ENCODE results near the gene ACTG2.

Gene ACTG2

GRCh38 chr2:73963385-73964120 lies 70.7 kb downstream of the ACTG2 start:
- Mint-ChIP-seq H3K27ac (peak overlapping the region in 1 of 2 donors; percentile 45), H3K36me3 (ENCODE audit: insufficient read depth) (peaks cover 11% of the 10 kb centered on the region), H3K4me3 (peak overlapping the region in 1 of 2 donors; percentile 0), H3K27me3 (no peaks in the 10 kb centered on the region), H3K9me3 (peaks cover 0 to 5% of the 10 kb centered on the region in 2 donors), H3K4me1 (ENCODE audit: low read depth in 2 of 2) (peaks cover 6 to 9% of the 10 kb centered on the region in 2 donors)
- ATAC-seq (replicated peaks) = peak; percentile 50
- DNase-seq = no peak

GRCh38 chr2:73964223-73964622 lies 71.4 kb downstream of the ACTG2 start:
- Mint-ChIP-seq H3K4me1 (ENCODE audit: low read depth in 2 of 2) (peaks cover 6 to 12% of the 10 kb centered on the region in 2 donors), H3K4me3 (peak overlapping the region in 1 of 2 donors; percentile 0), H3K9me3 (peaks cover 0 to 5% of the 10 kb centered on the region in 2 donors), H3K27ac (peak overlapping the region in 1 of 2 donors; percentile 45), H3K27me3 (no peaks in the 10 kb centered on the region), H3K36me3 (ENCODE audit: insufficient read depth) (peaks cover 6% of the 10 kb centered on the region)
- DNase-seq (no peak), ATAC-seq (replicated peaks) (no peak)

GRCh38 chr2:73965053-73965452 lies 72.2 kb downstream of the ACTG2 start:
- peaks cover 0 to 5% of the 10 kb centered on the region in 2 donors for H3K9me3 Mint-ChIP-seq
- no peak for ATAC-seq (replicated peaks)
- no peak for DNase-seq
- no peak overlapping the region for H3K27ac Mint-ChIP-seq
- H3K27me3 Mint-ChIP-seq = no peaks in the 10 kb centered on the region
- H3K4me1 Mint-ChIP-seq (ENCODE audit: low read depth in 2 of 2) = peaks cover 10 to 20% of the 10 kb centered on the region in 2 donors
- H3K36me3 Mint-ChIP-seq (ENCODE audit: insufficient read depth) = no peaks in the 10 kb centered on the region
- no peak overlapping the region for H3K4me3 Mint-ChIP-seq

- Mint-ChIP-seq H3K36me3 (ENCODE audit: insufficient read depth) (peaks cover 9% of the 10 kb centered on the region), H3K4me1 (ENCODE audit: low read depth in 2 of 2) (peaks cover 29 to 38% of the 10 kb centered on the region in 2 donors), H3K4me3 (no peak overlapping the region), H3K27me3 (no peaks in the 10 kb centered on the region), H3K27ac (no peak overlapping the region), H3K9me3 (no peaks in the 10 kb centered on the region)
- DNase-seq (no peak), ATAC-seq (replicated peaks) (no peak)
These were observed 75.6 kb downstream of the ACTG2 start for GRCh38 chr2:73968357-73968937.

GRCh38 chr2:73969356-73969755 lies 76.5 kb downstream of the ACTG2 start:
- Mint-ChIP-seq H3K27ac (peak overlapping the region; percentile 89 to 96), H3K4me1 (ENCODE audit: low read depth in 2 of 2) (peaks cover 25 to 32% of the 10 kb centered on the region in 2 donors), H3K27me3 (no peaks in the 10 kb centered on the region), H3K4me3 (peak overlapping the region in 1 of 2 donors; percentile 79), H3K9me3 (no peaks in the 10 kb centered on the region), H3K36me3 (ENCODE audit: insufficient read depth) (peaks cover 9% of the 10 kb centered on the region)
- no peak for ATAC-seq (replicated peaks)
- no peak for DNase-seq

Data from effector memory CD8-positive, alpha-beta T cell (primary cell).